ENCODE data around the gene PHEX.

The PHEX gene

GRCh38 chrX:21996872-21997455, 35.2 kb upstream of the PHEX start:
- no peak for TF ChIP-seq CTCF (IDR thresholded peaks at IDR 0.05; ENCODE audit: insufficient read depth, missing control alignments)
- DNase-seq (ENCODE audit: insufficient read length, low spot score) (no peak), FAIRE-seq (no peak)

DNA sequence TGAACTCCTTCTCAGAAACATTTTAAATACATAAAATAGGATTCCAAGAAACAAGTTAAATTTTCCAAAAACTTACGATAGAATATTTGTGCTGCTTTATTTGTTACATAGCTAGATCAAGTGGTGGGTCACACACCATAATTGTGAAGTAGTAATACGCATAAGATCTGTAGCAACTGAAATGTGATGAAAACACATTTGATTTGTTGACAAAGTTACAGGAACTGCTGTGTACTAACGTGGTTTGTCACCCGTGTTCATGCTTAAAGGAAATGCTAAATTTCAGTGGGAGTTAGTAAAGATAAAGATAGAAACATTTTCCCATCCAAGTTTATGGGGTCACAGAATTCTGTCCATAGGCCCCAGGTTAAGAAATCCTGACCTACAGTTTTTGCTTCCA, 34.1 kb upstream of the PHEX start:
- no peak for DNase-seq (ENCODE audit: insufficient read length, low spot score)
- no peak for TF ChIP-seq CTCF (IDR thresholded peaks at IDR 0.05; ENCODE audit: insufficient read depth, missing control alignments)
- FAIRE-seq, result no peak

GRCh38 chrX:22004866-22005265, 27.3 kb upstream of the PHEX start:
- TF ChIP-seq CTCF (IDR thresholded peaks at IDR 0.05; ENCODE audit: insufficient read depth, missing control alignments), result no peak
- no peak for FAIRE-seq

DNA sequence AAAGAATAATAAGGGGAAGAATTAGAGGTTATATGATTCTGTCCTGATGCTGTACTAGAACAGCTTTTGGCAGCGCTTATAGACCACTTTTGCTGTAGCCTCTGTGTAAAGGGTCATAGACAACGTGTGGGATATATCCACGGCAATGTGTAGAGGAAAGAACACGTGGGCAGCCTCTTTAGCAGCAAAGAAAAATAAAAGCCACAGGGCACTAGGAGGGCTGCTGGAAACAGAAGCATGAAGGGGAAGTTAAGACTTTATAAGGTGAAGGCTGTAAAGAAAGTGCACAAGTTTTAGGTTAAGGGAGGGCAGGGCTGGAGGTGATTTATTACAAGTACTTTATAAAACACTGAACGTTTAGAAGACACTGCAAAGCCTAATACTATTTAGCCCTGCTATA, 20.1 kb upstream of the PHEX start:
- no peak for TF ChIP-seq CTCF (IDR thresholded peaks at IDR 0.05; ENCODE audit: insufficient read depth, missing control alignments)
- FAIRE-seq, result no peak
- DNase-seq (ENCODE audit: insufficient read length, low spot score), result no peak

More at GRCh38 chrX:22004866-22005265, 27.3 kb upstream of the PHEX start:
- DNase-seq (ENCODE audit: insufficient read length, low spot score), result no peak

GRCh38 chrX:22012931-22013330, 19.2 kb upstream of the PHEX start:
- no peak for FAIRE-seq

DNA sequence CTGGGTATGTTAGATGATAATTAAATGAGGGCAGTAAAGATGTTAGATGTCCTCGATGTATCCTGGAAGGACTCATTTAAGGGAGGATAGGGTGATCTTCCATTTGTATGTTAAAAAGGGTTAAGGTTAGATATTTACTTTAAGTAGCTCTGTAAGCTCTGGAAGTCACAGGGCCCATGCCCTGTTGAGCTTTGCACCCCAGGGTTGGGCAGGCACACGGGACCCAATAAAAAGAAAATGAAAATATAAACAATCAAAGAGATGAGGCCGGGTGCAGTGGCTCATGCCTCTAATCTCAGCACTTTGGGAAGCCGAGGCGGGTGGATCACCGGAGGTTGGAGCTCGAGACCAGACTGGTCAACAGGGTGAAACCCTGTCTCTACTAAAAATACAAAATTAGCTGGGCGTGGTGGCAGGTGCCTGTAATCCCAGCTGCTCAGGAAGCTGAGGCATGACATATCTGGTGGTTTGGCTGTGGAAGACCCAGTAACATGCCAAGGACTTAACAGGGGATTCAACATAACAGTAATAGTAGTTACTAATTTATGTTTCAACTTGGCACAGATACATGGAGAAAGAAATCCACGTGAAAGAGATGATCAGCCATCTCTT, 16.9 kb upstream of the PHEX start:
- DNase-seq (ENCODE audit: insufficient read length, low spot score) (no peak), FAIRE-seq (no peak)
- no peak for TF ChIP-seq CTCF (IDR thresholded peaks at IDR 0.05; ENCODE audit: insufficient read depth, missing control alignments)

More at GRCh38 chrX:22012931-22013330, 19.2 kb upstream of the PHEX start:
- no peak for DNase-seq (ENCODE audit: insufficient read length, low spot score)
- TF ChIP-seq CTCF (IDR thresholded peaks at IDR 0.05; ENCODE audit: insufficient read depth, missing control alignments), result no peak

DNA sequence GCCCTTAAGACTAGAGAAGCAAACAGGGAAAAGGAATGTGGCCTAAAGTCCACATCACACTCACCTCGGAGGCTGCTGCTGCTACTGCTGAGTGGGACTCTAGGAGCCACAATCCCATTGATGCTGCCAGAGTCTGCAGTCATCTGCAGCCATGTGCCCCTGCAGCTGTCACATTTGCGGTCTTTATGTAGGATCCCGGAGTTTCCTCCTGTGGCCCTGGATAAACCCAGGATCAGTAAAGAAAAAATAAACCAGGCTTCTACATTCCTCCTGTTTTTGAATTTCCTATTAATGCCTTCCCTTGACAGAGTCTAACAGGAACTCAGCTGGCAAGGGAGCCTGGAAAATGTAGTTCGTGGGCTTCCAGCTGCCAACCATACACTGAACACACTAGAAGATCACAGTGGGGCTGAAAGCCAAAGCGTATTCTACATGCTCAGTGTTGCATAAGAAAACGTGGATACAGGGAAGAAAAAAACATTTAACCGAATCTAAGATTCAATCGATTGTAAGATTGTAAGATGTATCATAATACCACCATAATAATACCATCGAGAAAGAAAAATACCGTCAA, 10.3 kb upstream of the PHEX start:
- FAIRE-seq (no peak), DNase-seq (ENCODE audit: insufficient read length, low spot score) (no peak)
- TF ChIP-seq CTCF (IDR thresholded peaks at IDR 0.05; ENCODE audit: insufficient read depth, missing control alignments), result no peak
